ENCODE measurements around the gene NHS.

- no peak for TF ChIP-seq ATF1 (CRISPR knock-in tag; IDR thresholded peaks at IDR 0.05)
- TF ChIP-seq FIP1L1 (IDR thresholded peaks at IDR 0.05; ENCODE audit: borderline replicate concordance, insufficient read depth, low read depth, low read length): no peak
- TF ChIP-seq, protein P1, sequence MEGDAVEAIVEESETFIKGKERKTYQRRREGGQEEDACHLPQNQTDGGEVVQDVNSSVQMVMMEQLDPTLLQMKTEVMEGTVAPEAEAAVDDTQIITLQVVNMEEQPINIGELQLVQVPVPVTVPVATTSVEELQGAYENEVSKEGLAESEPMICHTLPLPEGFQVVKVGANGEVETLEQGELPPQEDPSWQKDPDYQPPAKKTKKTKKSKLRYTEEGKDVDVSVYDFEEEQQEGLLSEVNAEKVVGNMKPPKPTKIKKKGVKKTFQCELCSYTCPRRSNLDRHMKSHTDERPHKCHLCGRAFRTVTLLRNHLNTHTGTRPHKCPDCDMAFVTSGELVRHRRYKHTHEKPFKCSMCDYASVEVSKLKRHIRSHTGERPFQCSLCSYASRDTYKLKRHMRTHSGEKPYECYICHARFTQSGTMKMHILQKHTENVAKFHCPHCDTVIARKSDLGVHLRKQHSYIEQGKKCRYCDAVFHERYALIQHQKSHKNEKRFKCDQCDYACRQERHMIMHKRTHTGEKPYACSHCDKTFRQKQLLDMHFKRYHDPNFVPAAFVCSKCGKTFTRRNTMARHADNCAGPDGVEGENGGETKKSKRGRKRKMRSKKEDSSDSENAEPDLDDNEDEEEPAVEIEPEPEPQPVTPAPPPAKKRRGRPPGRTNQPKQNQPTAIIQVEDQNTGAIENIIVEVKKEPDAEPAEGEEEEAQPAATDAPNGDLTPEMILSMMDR (CRISPR knock-in tag; IDR thresholded peaks at IDR 0.05): no peak
- no peak for TF ChIP-seq ZBTB1 (CRISPR knock-in tag; IDR thresholded peaks at IDR 0.05; ENCODE audit: borderline replicate concordance)
- no peak for TF ChIP-seq E2F1 (CRISPR knock-in tag; IDR thresholded peaks at IDR 0.05)
Observed at GRCh38 chrX:17707731-17708130, 332.7 kb downstream of the NHS start.
